GM18498 (cell line): ENCODE results near the gene ACO1.

Experiments used
- ATAC-seq: cut with Tn5 transposase; IDR thresholded peaks from one replicate; pipeline ENCODE4 v1.9.1; 2021; ENCODE audit warnings: mild to moderate bottlenecking, moderate library complexity; ENCODE audit not compliant: unreplicated experiment

ACO1 gene

DNA sequence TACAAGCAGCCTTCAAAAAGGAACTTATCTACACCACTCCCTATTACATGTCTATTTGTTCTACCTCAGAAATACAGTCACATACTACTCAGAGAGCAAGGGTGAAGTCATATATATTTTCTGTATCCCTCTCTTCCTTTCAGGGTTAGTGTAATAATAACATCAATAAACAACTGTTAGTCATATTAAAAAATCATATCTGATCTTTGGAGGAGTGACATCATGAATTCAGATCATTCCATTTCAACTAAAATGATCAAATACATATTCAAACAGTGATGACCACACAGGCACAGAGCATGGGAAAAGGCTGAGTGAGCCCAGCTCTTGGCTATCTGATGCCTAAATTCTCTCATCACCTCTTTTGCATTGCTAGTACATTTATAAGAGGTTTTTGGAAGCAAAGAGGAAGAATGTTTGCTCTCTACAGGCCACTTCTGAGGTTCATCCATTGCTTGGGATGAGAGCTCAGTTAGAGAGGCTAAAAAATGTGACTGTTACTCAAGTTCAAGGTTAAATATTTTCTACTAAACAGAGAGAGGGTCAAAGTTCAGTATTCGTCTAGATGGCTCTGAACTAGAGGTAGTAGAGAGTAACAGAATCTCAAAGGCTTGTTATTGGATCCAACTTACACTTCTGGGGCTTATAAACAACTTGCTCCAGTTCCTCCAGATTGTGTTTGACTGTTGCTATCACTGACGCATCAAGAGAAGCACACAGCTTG, 102.6 kb downstream of the ACO1 start:
- no peak for ATAC-seq

DNA sequence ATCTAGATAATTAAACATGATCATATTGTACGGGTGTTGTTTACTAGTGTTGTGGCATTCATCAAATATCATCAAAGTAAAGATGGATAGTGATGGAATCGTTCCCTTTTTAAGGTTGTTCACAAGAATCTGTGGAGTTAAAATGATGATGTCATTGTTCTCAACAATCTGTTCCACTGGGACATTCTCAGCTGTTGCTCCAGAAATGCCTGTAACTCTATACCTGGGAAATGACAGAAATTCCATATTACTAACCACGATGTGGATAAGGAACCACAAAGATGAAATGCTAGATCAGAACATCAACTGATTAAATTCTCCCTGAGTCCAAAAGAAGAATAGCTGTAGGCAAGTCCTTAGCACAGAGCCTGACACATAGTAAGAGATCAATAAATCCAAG, 103.5 kb downstream of the ACO1 start:
- ATAC-seq, result no peak

DNA sequence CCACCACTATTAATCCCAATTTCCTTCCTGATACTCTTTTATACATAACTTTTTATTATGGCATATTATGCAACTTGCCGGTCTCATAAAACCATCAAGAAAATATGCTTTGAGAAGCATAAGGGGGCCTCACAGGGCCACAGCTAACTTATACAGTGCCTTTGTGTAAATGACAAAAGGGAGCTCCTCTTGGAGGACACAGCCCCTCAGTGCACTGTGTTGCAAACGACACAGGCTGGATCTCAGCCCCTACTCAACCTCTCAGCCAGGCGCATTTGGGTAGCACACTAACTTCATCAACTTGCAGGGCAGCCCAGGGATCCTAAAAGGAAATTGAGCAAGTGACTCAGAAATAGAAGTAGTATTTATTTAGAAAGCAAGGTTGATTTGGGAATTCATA, 106.2 kb downstream of the ACO1 start:
- no peak for ATAC-seq

DNA sequence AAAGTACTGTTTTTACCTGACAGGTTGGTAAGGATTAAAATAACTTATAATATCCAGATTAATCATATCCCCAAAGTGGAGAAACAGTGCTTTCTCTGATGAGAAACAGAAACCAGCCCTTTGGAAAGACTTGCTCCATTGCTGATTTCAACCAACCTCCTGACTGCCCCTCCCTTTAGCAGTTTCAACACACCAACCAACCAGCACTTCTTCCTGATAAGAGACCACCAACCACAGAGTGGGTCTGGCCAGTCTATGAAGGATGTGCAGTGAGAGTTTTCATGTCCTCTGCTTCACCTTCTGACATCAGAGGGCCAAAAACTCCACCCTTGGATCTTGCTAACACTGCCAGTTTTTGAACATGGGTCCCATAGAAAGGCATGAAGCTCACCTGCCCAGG, 113.5 kb downstream of the ACO1 start:
- ATAC-seq, result no peak

DNA sequence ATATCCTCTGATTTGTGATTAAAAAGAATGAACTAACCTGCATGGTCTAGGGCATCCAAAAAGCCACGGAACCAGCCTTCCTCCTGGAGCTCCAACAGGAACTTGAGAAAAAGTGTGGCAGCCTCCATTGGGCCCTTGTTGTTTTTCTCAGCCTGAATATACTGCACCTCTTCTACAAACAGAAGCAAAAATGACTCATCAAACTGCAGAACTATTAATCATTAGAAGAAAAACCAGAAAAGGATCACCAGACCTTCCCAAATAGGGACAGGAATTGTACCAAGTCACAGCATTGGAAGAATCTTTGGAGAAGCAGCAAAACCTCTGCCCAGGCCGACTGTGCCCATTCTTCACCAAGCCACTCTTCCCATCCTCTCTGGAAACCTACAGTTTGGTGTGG, 116.3 kb downstream of the ACO1 start:
- ATAC-seq, result no peak

DNA sequence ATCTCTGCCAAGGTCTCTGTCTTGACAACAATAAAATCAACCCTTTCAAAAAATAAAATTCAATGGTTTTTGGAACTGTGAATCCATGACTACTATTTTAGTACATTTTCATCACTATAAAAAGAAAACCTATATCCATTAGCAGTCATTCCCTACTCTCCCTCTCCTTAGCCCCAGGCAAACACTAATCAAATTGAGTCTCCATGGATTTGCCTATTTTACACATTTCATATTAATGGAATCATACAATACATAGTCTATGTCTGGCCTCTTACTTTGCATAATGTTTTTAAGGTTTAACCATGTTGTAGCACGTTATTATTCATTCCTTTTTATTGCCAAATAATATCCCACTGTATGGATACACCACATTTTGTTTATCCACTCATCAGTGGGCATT, 117.4 kb downstream of the ACO1 start:
- no peak for ATAC-seq

DNA sequence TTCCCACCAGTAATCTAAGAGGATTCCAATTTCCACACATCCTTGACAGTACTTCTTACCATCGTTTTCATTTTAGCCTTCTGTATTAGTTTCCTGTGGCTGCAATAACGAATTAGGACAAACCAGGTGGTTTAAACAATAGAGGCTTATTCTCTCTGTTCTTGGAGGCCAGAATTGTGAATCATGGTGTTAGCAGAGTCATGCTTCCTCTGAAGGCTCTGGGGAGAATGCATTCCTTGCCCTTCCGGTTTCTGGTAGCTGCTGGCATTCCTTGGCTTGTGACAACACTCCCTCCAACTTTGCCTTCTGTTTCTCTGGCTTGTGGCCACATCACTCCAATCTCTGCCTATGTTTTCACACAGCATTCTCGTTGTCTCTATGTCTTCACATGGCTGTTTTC, 118.0 kb downstream of the ACO1 start:
- no peak for ATAC-seq

DNA sequence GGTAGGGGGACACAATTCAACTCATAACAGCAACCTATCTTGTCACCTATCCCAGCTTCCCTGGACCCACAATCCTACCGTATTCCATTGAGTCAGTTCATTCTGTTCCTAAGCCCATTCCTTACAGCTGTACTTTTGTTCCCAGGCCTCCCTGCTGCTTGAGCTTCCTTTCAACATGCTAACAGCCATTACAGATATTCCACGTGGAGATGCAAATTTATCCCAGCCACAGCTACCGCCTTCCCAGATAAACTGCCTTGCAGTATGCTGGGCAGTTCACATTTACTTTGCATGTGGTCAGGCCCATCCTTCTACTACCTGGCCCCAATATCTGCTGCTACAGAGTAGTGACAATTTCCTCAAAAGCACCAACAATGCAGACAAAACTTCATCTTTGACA, 118.6 kb downstream of the ACO1 start:
- no peak for ATAC-seq
